ENCODE measurements around the gene MRGPRX1.

GRCh38 chr11:18981897-18982296 lies 42.7 kb upstream of the MRGPRX1 start:
- TF ChIP-seq CTCF (IDR thresholded peaks at IDR 0.05 in 8 of 11, conservative IDR thresholded peaks at IDR 0.05 in 3 of 11) (no peak), POLR2A (IDR thresholded peaks at IDR 0.05) (no peak)

All from spleen (tissue), 7 donors.